Measurements from ENCODE around the gene ST13. TPM values are rescaled to one million over a fixed set of nuclear protein-coding genes. Genes with fewer than 3 reads are reported as not detected.
"Not testable (repeated sequence)": the region's sequence is repeated elsewhere in the genome, so short reads cannot be mapped to it uniquely, and the experiment has no call there.

ST13 gene
- total and polyA plus RNA-seq, 11 donors: 40.0 to 231 (median 202) TPM

GRCh38 chr22:40855979-40856512, 393 bp downstream of the ST13 start:
- H3K36me3 ChIP-seq: peaks cover 0 to 13% (median 5%) of the 10 kb centered on the region in 9 donors
- intact Hi-C loops (cut with DNase I): loop anchor here in 2 of 10 donors (2.0 kb wide), 1 partner anchor 37 kb away; the partner anchor contains the start of gene SLC25A17 (in 2 of the 2)
- peak overlapping the region; percentile 60 to 98 (median 86) for H3K4me3 ChIP-seq
- H3K27ac ChIP-seq: peak overlapping the region; percentile 94 to 99 (median 97)
- 0% methylated on average over 25 to 29 of the region's 29 CpGs for WGBS, 4 donors
- no peaks in the 10 kb centered on the region for H3K9me3 ChIP-seq
- H3K27me3 ChIP-seq: no peaks in the 10 kb centered on the region
- ATAC-seq (peak; percentile 4 to 53 (median 34)), DNase-seq (peak in 1 of 5 donors; percentile 50)
- TF ChIP-seq, protein P1, sequence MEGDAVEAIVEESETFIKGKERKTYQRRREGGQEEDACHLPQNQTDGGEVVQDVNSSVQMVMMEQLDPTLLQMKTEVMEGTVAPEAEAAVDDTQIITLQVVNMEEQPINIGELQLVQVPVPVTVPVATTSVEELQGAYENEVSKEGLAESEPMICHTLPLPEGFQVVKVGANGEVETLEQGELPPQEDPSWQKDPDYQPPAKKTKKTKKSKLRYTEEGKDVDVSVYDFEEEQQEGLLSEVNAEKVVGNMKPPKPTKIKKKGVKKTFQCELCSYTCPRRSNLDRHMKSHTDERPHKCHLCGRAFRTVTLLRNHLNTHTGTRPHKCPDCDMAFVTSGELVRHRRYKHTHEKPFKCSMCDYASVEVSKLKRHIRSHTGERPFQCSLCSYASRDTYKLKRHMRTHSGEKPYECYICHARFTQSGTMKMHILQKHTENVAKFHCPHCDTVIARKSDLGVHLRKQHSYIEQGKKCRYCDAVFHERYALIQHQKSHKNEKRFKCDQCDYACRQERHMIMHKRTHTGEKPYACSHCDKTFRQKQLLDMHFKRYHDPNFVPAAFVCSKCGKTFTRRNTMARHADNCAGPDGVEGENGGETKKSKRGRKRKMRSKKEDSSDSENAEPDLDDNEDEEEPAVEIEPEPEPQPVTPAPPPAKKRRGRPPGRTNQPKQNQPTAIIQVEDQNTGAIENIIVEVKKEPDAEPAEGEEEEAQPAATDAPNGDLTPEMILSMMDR (IDR thresholded peaks at IDR 0.05): peak in 1 of 12 donors; percentile 2
- TF ChIP-seq POLR2A (IDR thresholded peaks at IDR 0.05): no peak
- H3K4me1 ChIP-seq: peaks cover 4 to 56% (median 44%) of the 10 kb centered on the region in 12 donors

DNA sequence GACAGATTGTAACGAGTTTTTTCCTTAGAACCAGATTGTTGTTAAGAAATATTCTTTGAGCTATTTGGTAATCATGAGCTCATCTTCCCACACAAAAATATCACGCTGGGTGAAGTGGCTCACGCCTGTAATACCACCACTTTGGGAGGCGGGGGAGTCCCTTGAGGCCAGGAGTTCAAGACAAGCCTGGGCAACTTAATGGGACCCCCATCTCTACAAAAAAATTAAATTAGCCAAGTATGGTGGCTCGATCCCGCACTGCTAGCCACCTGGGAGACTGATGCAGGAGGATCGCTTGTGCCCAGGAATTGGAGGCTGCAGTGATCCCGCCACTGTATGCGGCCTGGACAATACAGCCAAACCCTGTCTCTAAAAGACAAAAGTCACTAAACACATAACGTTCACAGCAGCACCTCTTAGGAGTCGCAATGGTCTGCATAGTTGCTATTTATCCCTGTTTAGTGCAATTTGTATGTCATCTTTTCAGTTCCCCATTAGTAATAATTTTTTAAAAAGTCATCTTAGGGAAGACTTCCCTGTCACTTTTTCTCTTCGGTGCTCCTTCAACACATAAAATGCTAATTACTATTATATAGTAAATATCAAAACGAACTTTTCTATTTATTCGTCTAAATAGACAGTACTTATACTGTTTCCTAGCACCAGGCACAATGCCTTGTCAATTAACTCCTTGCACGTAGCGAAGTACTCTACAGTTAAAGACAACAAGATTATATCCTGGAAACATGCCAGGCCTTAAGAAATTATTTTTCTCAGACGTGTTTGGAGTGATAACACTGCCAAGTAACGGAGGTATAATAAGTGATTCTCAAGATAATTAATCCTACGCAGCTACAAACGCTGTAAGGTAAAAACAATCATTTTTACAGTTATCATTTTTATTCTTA, 1.1 kb downstream of the ST13 start:
- Histone ChIP-seq H3K4me3 (peak overlapping the region; percentile 60 to 98 (median 86)), H3K27ac (peak overlapping the region in 10 of 12 donors; percentile 94 to 99 (median 96)), H3K9me3 (no peaks in the 10 kb centered on the region), H3K4me1 (peaks cover 4 to 64% (median 45%) of the 10 kb centered on the region in 12 donors), H3K27me3 (no peaks in the 10 kb centered on the region), H3K36me3 (peaks cover 0 to 14% (median 7%) of the 10 kb centered on the region in 9 donors)
- WGBS, 4 donors: 33 to 36% (median 34%) methylated on average over 20 of the region's 20 CpGs
- DNase-seq (no peak), ATAC-seq (no peak)
- intact Hi-C loops (cut with DNase I): no loop called here
- TF ChIP-seq POLR2A (IDR thresholded peaks at IDR 0.05): no peak

GRCh38 chr22:40853961-40854360, 2.5 kb downstream of the ST13 start:
- peaks cover 4 to 65% (median 45%) of the 10 kb centered on the region in 12 donors for H3K4me1 ChIP-seq

DNA sequence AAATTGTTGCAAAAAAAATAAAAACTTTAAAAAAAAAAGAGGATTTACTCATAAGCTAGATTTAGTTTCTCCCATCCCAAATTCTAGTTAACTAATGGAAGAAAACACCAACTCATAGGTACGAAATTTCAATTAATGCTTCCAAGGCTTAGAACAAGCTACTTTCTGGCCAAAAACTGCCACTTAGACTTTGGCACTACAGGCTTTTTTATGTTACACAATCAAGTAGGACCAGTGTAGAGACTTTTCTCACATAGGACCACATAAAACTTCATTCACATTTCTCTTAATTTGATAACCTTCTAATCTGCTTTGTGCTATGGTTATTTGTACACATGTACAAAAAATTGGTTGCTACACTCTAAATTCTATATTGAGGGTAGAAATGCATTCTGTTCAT, 3.1 kb downstream of the ST13 start:
- Histone ChIP-seq H3K27me3 (no peaks in the 10 kb centered on the region), H3K36me3 (peaks cover 0 to 32% (median 24%) of the 10 kb centered on the region in 9 donors), H3K4me1 (peaks cover 4 to 63% (median 44%) of the 10 kb centered on the region in 12 donors), H3K9me3 (no peaks in the 10 kb centered on the region), H3K4me3 (peak overlapping the region in 3 of 12 donors; percentile 0 to 4 (median 3)), H3K27ac (no peak overlapping the region)
- no peak for ATAC-seq
- DNase-seq: no peak
- WGBS, 4 donors: 44 to 75% (median 51%) methylated on average over 1 of the region's 1 CpG
- TF ChIP-seq, protein P1 (IDR thresholded peaks at IDR 0.05): no peak
- no peak for TF ChIP-seq POLR2A (IDR thresholded peaks at IDR 0.05)
- intact Hi-C loops (cut with DNase I): loop anchor here in 1 of 10 donors (5.0 kb wide), 1 partner anchor 36 kb away; the partner anchor contains the start of gene SLC25A17

More at GRCh38 chr22:40853961-40854360, 2.5 kb downstream of the ST13 start:
- WGBS, 4 donors: 43 to 53% (median 47%) methylated on average over 3 of the region's 3 CpGs
- intact Hi-C loops (cut with DNase I): loop anchor here in 1 of 10 donors (5.0 kb wide), 1 partner anchor 37 kb away; the partner anchor contains the start of gene SLC25A17
- TF ChIP-seq, protein P1 (IDR thresholded peaks at IDR 0.05): no peak
- no peak for TF ChIP-seq POLR2A (IDR thresholded peaks at IDR 0.05)
- DNase-seq (no peak), ATAC-seq (no peak)
- Histone ChIP-seq H3K27me3 (no peaks in the 10 kb centered on the region), H3K9me3 (no peaks in the 10 kb centered on the region), H3K4me3 (peak overlapping the region in 6 of 12 donors; percentile 78 to 91 (median 88)), H3K36me3 (peaks cover 0 to 26% (median 18%) of the 10 kb centered on the region in 9 donors), H3K27ac (peak overlapping the region in 1 of 12 donors; percentile 3)

- WGBS, 4 donors: 88 to 97% (median 94%) methylated on average over 11 of the region's 11 CpGs
- H3K9me3 ChIP-seq; DNase-seq; H3K4me1 ChIP-seq; intact Hi-C loops (cut with DNase I); H3K4me3 ChIP-seq; ATAC-seq; H3K27me3 ChIP-seq; H3K27ac ChIP-seq: not testable (repeated sequence)
- peaks cover 0 to 100% (median 100%) of the 10 kb centered on the region in 9 donors for H3K36me3 ChIP-seq
Observed at GRCh38 chr22:40845816-40846215, 10.6 kb downstream of the ST13 start.
